HG03103 (cell line): Measurements from ENCODE around the gene RYR3.
"Not testable (repeated sequence)": the region's sequence is repeated elsewhere in the genome, so short reads cannot be mapped to it uniquely, and the experiment has no call there.

Experiments used
- ATAC-seq: cut with Tn5 transposase; IDR thresholded peaks from one replicate; pipeline ENCODE4 v1.9.1; 2021; ENCODE audit warnings: low read depth; ENCODE audit not compliant: unreplicated experiment

RYR3 gene

DNA sequence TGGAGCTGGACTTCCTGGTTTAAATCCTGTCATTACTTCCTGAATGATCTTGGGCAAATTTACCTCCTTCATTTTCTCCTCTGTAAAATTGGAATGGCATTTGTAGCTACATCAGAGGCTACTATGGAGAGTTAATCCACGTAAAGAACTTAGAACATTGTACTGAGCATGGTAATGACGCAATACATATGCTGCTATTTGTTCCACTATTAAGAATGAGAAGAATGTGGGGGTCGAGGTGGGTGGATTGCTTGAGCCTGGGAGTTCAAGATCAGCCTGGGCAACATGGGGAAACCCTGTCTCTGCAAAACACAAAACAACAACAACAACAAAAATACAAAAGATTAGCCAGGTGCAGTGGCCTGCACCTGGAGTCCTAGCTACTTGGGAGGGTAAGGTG is 250.6 kb downstream of the RYR3 start:
- no peak for ATAC-seq

DNA sequence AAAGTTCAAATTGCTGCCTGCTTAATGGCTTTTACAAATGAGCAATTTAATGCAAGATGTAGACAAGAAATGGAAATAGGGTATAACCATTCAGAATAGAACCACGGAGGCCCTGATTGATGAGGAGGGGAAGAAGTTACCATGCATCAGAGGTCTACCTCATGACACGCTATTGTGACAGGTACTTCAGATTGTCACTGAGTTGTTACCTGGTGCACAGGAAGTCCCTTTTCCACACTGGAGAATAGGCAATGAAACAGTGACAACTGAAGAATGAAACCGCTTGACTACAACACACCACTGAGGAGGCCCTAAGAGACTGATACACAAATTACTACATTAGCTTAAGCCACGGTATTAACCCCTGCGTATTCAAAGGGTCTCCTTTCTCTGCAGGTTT is 251.2 kb downstream of the RYR3 start:
- no peak for ATAC-seq

DNA sequence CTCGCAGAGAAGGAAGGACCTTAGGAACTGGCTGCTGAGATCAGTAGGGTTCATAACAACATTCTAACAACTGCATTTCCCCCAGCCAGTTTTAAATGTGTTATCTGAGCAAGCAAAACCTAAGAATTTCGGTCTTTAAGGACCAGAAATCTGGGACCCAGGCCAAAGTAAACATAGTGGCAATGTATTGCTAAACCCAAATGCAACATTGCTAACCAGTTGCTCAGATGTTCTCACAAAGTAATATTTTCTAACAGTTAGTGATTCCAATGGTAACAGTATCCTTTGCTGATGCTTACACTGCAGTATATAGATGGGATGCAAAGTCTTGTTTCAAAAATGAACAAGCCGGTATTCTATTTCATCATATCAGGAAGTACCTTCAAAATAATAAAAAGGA is 254.3 kb downstream of the RYR3 start:
- ATAC-seq: no peak

DNA sequence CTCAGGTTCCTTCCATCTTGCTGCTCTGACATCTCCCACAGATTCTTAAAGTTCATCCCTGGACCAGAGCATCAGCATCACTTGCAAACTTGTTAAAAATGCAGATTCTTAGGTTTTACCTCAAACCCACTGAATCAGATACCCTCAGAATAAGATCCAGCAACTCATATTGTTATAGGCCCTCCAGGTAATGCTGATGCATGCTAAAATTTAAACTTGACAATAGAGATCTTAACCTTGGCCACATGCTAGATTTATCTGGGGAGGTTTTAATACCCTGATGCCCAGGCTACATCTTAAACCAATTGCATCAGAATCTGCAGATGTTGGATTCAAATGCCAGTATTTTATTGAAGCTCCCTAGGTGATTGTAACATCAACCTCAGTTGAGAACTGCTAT is 256.9 kb downstream of the RYR3 start:
- ATAC-seq: no peak

DNA sequence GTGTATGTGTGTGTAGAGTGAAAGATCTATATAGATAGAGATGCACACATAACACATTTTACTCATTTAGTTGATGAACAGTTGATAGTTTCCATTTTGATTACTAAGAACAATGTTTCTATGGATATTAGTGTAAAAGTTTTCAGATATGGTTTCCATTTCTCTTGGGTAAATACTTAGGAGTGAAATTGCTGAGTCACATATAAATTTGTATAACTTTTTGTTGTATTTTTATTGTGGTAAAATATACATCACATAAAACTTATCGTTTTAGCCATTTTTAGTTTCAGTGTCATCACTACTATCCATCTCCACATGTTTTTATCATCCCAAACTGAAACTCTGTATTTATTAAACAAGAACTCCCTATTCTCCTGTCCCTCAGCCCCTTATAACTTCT is 258.3 kb downstream of the RYR3 start:
- ATAC-seq: no peak

DNA sequence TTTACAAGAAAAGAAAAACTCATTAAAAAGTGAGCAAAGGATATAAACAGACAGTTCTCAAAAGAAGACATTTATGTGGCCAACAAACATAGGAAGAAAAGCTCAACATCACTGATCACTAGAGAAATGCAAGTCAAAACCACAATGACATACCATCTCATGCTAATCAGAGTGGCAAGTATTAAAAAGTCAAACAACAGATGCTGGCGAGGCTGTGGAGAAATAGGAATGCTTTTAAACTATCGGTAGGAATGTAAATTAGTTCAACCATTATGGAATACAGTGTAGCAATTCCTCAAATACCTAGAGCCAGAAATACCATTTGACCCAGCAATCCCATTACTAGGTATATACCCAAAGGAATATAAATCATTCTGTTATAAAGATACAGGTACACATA is 267.1 kb downstream of the RYR3 start:
- not testable (repeated sequence) for ATAC-seq

DNA sequence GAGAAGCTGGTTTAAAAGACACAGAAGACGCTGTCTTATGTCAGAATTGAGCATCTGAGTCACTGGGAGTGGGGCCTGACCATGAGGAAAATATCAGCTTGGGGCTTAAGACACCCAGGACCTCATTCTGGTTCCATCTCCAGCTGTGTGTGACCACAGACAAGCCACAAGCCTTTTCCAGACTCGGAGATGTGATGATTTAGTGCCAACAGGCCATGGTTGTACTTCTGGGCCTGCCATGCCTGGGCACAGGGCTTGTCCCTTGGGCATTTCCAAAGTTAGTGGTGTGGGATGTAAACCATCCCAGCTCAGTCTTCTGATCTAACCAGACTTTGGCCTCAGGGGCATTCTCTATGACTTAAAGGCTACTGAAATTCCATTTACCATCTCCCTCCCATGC is 269.8 kb downstream of the RYR3 start:
- no peak for ATAC-seq

DNA sequence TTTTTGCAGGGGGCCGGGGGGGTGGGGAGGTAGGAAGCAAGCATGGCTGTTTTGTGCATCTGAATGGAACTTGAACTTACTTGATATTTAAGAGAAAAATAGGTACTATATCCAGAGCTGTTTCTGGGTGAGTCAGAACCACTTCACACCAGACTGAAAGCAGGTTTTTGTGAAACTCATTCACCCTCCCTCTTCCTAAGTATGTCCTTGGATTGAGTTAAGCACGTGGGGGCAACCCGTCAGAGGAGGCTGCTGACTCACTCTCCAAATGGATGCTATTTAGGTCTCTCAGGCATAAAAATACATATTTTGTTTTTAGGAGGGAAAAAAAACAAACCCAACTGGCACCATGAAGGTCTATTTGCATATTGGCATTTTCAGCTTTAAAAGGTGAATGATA is 270.3 kb downstream of the RYR3 start:
- ATAC-seq: no peak

DNA sequence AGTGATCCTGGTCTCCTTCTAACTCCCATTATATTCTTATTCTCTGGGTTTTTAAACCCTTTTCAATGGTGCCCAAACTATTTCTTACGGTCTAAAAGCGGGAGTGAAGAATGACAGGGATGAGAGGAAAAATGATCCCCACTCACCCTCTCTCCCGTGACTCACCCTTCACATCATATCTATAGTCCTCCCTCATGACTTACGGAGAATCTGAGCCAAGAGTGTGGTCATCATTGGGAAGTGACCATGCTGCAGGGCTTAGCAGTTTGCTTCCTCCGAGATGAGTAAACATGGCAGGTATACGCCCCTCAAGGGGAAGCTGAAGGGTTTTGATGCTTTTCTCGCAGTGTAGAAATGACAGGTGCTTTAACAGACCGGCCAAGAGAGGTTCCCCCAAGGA is 274.0 kb downstream of the RYR3 start:
- ATAC-seq: no peak

DNA sequence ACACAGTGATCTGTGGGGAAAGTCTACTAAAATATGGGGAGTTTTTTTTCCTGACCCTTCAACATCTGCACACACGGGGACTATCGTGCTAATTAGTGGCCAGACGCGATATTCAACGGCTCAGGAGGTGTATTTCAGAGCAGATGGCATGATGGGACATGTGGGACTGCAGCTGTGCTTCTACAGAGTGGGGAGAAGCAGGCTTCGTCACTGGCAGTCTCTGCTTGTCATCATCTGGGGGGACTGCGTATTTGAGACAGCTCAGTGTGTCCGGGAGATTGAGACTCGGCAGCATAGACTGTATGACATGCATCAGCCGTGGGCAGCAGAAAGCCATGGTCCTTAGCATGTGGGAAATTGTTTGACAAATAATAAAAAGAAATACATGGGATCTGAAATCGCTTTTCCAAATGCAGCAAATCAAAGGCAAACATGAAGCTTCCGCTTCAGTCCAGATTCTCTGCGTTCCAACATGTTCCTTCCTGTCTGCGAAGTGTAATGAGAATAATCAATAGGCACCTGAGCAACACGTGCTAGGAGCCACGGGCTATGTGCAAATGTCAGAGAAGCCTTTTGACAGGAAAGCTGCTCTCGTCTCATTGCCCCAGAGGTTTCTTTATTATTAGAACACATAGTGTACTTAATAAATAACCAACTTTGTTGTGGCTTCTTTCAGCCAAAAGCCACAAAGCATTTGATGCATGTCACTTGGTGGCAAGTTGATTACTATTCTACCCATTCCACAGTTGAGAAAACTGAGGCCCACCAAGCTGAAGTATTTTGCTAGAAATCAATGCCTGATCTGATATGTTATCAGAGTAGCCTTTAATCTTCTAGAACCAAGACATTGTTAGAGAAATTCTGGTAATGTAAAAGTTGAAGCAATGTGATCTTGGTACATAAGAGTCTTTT is 276.3 kb downstream of the RYR3 start:
- no peak for ATAC-seq

DNA sequence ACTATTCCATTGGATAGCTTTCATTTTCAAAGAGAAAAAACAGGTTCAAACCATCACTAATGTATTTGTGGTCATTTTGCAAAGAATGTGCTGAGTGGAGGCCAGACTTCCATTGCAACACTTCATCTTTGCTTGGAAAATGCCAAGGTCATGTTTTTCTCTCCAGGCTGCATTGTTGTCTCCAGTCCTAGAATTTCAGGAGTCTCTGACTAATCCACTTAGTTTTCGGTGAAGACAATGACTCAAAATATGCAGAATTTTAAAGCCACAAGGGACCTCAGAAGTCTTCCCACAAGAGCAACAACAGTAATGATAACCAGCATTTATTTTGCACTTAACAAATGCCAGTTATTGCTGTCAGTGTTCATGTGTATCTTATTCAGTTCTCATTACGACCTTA is 277.0 kb downstream of the RYR3 start:
- no peak for ATAC-seq

DNA sequence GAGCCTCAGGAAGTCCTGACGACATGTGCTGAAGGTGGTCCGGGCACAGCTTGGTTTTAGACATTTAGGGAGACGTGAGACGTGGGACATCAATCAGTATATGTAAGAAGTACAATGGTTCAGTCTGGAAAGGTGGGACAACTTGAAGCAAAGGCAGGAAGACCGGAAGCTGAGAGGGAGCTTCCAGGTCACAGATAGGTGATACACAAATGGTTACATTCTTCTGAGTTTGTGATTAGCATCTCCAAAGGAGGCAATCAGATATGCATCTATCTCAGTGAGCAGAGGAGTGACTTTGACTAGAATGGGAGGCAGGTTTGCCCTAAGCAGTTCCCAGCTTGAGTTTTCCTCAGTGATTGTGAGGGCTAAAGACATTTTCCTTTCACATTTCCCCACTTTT is 282.1 kb downstream of the RYR3 start:
- ATAC-seq: no peak

DNA sequence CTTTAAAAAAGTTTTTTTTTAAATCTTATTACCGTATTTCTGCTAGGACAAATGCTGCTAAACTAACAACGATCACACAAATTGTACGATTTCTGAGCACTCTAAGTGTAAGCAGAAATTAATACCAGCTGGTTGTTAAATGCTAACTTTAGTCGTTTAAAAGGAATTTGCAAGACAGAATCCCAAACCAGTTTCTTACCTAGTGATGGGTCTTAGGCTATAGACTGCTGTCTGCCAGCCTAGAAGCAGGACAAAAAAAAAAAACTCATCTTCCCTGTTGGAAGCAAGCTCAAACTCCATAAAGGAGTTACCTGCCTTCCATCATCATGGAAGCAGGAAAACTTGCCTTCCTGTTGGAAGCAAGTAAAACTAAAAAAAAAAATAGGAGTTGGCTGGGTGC is 287.6 kb downstream of the RYR3 start:
- ATAC-seq: not testable (repeated sequence)

DNA sequence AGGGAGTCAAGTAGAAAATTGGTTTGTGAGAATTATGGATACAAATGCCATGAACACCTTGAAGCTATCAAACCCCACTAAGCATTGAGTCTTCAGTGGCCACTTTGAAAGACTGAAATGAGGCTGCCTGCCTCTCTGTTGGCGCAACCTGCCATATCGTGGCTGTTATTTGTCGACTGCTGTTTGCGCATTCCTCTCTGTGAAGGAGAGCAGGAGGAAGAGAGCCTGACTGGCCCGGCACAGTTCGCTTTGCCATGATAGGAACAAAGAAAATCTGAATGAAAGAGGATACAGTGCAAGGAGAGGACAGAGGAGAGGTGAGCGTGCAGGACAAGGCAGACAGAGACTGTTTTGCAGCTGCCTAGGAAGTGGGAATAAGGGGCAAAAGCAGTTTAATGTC is 289.4 kb downstream of the RYR3 start:
- ATAC-seq: no peak

DNA sequence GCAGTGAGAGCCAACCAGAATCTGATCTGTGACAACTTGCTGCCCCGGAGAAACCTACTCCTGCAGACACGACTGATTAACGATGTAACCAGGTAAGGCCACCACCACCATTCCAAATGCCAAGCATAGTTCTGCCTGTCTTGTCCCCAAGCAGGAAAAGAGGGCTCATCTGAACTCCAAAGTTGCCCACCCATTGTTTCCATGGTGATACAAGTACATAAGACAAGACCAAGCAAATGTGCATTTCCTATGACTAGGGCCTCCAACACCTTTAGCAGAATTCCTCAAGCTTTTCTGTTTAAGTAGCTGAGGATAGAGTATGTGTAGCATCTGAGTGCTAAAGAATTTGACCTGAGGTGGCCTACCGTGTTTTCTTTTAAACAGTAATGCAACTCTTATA is 290.7 kb downstream of the RYR3 start:
- no peak for ATAC-seq

DNA sequence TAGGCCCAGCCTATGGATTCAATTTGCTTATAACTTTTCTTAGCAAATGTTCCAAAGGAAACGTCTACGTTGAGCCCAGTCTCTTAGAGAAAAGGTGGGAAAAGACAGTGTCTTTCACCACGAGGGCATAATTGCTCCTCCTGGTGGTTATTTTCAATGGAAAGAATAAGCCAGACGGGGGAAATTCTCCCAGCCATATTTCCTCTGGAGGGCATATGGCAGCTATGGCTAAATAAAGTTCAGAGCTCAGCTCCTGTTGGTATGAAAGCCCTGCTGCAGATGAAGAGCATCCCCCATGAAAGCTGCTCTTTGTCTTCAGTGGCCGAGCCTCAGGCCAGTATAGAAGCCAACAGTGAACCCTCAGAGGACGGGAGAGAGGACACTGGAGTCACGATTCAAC is 297.9 kb downstream of the RYR3 start:
- ATAC-seq: no peak

DNA sequence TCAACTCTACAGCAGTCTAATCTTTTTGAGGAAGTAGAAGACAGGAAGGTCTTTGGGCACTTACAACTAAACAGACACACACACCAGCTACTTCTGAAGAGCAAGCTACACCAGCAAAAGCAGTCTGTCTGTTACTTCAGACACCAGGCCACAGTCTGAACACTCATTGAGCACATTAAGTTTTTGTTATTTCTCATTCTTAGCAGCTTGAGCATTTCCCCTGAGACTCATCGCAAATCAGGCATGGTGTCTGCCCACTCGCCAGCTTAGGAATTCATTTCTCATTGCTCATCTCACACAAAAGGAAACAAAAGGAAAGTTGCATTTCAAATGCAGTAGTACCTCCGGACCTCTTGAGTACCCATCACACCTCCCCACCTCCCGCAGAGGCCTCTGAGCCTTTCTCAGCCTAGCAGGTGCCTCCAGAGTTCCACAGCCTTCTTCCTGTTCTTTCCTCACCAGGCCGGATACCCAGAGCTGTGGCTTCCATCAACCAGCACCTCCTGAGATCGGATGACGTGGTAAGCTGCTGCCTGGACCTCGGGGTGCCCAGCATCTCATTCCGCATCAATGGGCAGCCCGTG is 302.0 kb downstream of the RYR3 start:
- no peak for ATAC-seq

DNA sequence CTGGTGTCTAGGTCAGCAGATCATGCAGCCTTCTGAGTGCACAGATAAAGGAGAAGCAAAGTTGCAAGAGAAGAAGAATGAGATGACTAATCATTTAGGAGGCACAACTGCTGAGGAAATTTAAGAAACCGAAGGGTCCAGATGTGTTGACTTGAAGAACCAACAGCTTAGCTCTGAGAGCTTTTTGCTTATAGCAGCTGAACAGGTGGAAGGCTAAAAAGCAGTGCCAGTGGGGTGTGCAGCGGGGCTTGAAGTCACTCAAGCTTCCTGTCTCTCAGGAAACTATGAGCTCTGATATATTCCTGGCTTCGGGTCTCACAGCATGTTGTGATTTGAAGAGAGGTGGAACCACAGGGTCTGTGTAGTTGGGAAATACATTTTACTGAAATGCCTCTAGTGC is 305.7 kb downstream of the RYR3 start:
- no peak for ATAC-seq

DNA sequence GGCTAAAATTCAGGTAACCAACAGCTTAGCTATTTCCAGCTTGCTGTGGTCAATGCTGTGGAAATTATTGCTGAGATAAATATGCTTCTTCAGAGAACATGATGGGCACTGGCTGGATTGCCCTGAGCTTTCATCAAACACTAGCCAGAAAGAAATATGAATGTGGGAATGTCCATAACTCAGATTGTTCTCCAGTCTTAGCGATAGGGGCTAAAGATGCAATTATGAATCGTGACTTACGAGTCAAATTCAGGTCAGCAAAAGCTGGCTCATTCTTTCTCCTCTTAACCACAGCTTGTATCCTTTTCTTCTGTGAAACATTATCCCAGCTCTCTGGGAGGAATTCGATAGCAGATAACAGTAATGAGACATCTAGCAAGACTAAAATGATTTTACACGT is 307.6 kb downstream of the RYR3 start:
- ATAC-seq: no peak

DNA sequence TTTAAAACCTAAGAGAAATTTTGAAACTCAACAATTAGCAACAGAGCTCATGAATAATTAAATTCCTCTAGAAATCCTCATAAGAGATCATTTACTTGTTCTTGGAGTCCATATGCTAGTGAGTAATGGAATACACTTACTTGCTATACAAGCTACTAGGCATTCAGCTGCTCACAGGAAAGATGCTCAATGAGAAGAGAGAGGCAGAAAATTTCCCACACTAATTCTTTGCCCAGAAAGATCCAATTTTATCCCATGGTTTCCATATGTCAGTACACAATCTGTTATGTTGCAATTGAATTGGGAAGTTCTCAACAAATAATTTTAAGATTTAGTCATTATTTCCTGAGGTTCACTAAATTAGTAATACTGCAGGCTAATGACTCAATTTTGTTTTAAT is 310.4 kb downstream of the RYR3 start:
- ATAC-seq: no peak

DNA sequence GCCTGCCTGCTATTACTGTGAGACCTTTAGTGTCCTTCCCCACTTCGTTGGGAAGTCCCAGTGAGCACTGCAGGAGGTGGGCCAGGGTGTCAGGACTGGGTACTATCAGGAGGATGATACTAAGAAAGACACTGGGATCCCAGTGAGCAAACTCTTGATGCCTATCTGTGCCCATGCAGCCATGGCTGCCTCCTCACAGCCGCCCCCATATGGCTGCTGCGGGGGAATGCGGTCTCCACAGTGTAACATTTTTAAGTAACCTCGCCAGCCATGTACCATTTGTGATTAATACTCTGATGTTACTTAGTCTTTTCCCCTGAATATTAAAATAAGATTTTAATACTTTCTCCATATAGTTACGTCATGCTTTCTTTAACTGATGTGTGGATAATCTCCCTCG is 312.2 kb downstream of the RYR3 start:
- no peak for ATAC-seq

DNA sequence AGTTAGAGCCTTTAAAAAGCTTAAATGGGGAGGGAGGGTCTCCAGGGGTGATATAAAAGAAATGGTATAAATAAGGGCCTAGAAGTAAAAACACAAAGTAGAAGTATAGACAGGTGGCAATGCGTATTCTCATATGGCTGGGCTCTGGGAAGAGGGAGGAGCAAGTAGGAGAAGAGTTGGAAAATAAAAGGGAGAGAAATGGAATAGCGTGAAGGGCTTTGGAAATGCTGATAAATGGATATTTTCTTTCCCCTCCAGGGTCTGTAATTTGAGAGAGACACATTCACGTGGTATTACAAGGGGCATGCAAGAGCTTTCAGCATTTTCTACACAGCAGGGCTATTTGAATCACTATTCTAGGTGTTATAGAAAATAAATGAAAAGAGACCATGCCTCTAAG is 313.7 kb downstream of the RYR3 start:
- no peak for ATAC-seq
